Naive thymus-derived CD4-positive, alpha-beta T cell (primary cell): ENCODE results near the gene SHISA5. TPM values are rescaled to one million over a fixed set of nuclear protein-coding genes. Genes with fewer than 3 reads are reported as not detected.

Experiments
- ATAC-seq: fragments of 150-1000 bp; cut with Tn5 transposase; 2 replicates; pipeline ENCODE4 v1.10.0; 2021; ENCODE audit warnings: mild to moderate bottlenecking, moderate library complexity
- CTCF ChIA-PET: fragments of 350-600 bp; sonication (Branson Sonifier 250); formaldehyde crosslinking; loops from one replicate; lab custom pipeline; 2021; ENCODE audit warnings: antibody characterized with exemption; lab: Charles Lee
- POLR2A ChIA-PET: fragments of 350-600 bp; sonication (Branson Sonifier 250); formaldehyde crosslinking; loops from one replicate; lab custom pipeline; 2021; ENCODE audit warnings: antibody characterized with exemption, inconsistent platforms; lab: Charles Lee
- DNase-seq, 9 donors: peaks; one replicate each; pipeline versions ENCODE4 v3.0.0 to v3.0.0-alpha.2; 2020 to 2022; ENCODE audit warnings: mixed read lengths in 1 of 9
- H3K27ac ChIP-seq: one replicate; pipeline ENCODE4 v1.7.0; 2013; ENCODE audit warnings: mild to moderate bottlenecking, low read depth, low read length, moderate library complexity
- H3K27me3 ChIP-seq, 2 donors: one replicate each; pipeline ENCODE4 v1.7.0; 2013; ENCODE audit warnings: low read length in 2 of 2, mild to moderate bottlenecking in 2 of 2, moderate library complexity in 2 of 2; ENCODE audit not compliant: control insufficient read depth in 2 of 2, insufficient read depth in 2 of 2
- H3K36me3 ChIP-seq, 3 experiments: 1 replicate in 2 of 3; 2 replicates in 1 of 3; pipeline ENCODE4 v1.7.0; 2013; ENCODE audit warnings: low read length in 3 of 3, mild to moderate bottlenecking in 3 of 3, moderate library complexity in 1 of 3; ENCODE audit not compliant: insufficient read depth in 3 of 3, control insufficient read depth in 2 of 3
- H3K4me1 ChIP-seq, 2 donors: one replicate each; pipeline ENCODE4 v1.7.0; 2013; ENCODE audit warnings: low read length in 2 of 2, mild to moderate bottlenecking in 2 of 2, moderate library complexity in 1 of 2; ENCODE audit not compliant: control insufficient read depth in 2 of 2, insufficient read depth in 2 of 2
- H3K4me3 ChIP-seq: 2 replicates; pipeline ENCODE4 v1.7.0; 2013; ENCODE audit warnings: mild to moderate bottlenecking, low read length
- H3K9me3 ChIP-seq, 3 experiments: 1 replicate in 2 of 3; 2 replicates in 1 of 3; pipeline ENCODE4 v1.7.0; 2013; ENCODE audit warnings: low read length in 3 of 3; ENCODE audit not compliant: control insufficient read depth in 2 of 3
- H3K27ac Mint-ChIP-seq, 9 donors: one replicate each; pipeline ENCODE4 v1.8.0; 2020 to 2022; ENCODE audit warnings: mixed read lengths in 9 of 9, mild to moderate bottlenecking in 8 of 9, moderate library complexity in 5 of 9, inconsistent platforms in 2 of 9
- H3K27me3 Mint-ChIP-seq, 5 donors: one replicate each; pipeline ENCODE4 v1.8.0; 2021 to 2022; ENCODE audit warnings: mixed read lengths in 5 of 5, mild to moderate bottlenecking in 1 of 5
- H3K36me3 Mint-ChIP-seq, 5 donors: one replicate each; pipeline ENCODE4 v1.8.0; 2020 to 2022; ENCODE audit warnings: mixed read lengths in 5 of 5, mild to moderate bottlenecking in 3 of 5, inconsistent platforms in 1 of 5
- H3K4me1 Mint-ChIP-seq, 7 donors: one replicate each; pipeline ENCODE4 v1.8.0; 2020 to 2022; ENCODE audit warnings: mixed read lengths in 7 of 7, mild to moderate bottlenecking in 3 of 7, inconsistent platforms in 1 of 7
- H3K4me3 Mint-ChIP-seq, 10 donors: one replicate each; pipeline ENCODE4 v1.8.0; 2020 to 2022; ENCODE audit warnings: mild to moderate bottlenecking in 10 of 10, mixed read lengths in 10 of 10, moderate library complexity in 6 of 10, inconsistent platforms in 2 of 10
- H3K9me3 Mint-ChIP-seq, 11 donors: one replicate each; pipeline ENCODE4 v1.8.0; 2020 to 2022; ENCODE audit warnings: mixed read lengths in 11 of 11, mild to moderate bottlenecking in 4 of 11, inconsistent platforms in 1 of 11, moderate library complexity in 1 of 11
- intact Hi-C, 2 donors: fragments of 100-400 bp; cut with micrococcal nuclease; formaldehyde crosslinking; loops; one replicate each; pipeline ENCODE4 v1.15.1; 2023
- polyA plus RNA-seq, 2 donors: library from polyadenylated mRNA; unstranded; fragments of 300-500 nt; fragmentation: Illumina TruSeq; gene quantifications; one replicate each; pipeline ENCODE4 v1.2.3, GENCODE V29; 2021
- total RNA-seq, 6 experiments: library from RNA in 5 of 6; stranded (reverse) in 5 of 6; gene quantifications; 1 replicate in 5 of 6; 2 replicates in 1 of 6; pipeline ENCODE4 v1.2.3 and lab custom pipeline; 2021 to 2026

The SHISA5 gene
- total and polyA plus RNA-seq, 7 experiments from 2014 or later, result 147 to 383 (median 191) TPM

DNA sequence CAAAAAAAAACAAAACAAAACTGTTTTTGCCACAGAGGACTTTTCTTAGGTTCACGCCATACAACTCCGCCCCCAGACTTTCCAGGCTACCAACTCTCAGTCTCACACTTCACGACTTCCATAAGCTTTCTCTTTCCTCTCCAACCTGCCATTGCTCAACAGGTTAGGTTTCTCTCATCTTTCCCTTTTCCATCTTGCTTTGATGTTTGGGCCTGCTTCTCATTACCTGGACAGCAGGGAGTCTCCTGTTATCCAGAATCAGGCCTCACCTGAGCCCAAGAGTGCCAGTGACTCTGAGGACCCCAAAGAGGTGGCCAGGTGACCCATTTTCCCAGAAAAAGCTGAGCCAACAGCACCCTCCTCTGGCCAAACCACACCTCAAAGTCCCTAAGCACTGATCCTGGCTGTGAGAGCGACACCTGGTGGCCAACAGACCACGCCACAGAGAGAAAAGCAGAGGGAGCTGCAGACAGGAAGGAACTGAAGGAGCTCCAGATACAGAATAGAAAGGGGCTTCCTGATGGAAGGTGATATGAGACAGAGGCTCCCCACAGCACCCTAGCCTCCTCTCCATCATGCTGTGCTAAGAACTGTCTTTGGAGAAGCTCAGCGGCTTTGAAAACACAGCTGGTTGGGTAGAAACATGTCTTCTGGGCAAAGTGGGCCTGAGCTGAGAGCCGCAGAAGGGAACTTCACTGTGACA is 68.0 kb downstream of the SHISA5 start:
- POLR2A ChIA-PET, result interaction anchor here (0.6 to 3.4 kb wide), 18 partner anchors 10 to 173 kb away, joined by 3 to 19 read pairs (median 4); partner anchors contain the start of genes PFKFB4 and SHISA5

DNA sequence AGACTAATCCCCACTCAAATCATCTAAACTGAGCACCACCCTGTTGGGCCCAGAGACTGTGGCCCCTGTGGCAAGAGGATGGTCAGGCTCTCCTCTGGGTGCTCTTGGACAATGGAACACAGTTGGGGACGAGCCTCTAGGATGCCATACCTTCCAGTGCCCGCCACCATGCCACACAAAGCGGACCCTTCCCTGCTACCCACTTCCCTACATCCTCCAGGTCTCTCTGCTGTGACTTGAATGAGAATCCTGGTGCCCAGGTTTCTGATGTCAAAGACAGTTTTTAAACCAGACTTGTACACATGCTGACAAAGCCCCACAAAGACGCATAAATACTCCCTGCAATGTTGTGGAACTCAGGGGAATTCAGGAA is 68.8 kb downstream of the SHISA5 start:
- Mint-ChIP-seq H3K4me1 (peaks cover 12 to 45% (median 19%) of the 10 kb centered on the region in 7 donors), H3K9me3 (peaks cover 0 to 2% (median 0%) of the 10 kb centered on the region in 11 donors), H3K36me3 (peaks cover 0 to 14% (median 0%) of the 10 kb centered on the region in 5 donors), H3K27me3 (peaks cover 0 to 7% (median 0%) of the 10 kb centered on the region in 5 donors), H3K27ac (peak overlapping the region in 4 of 9 donors; percentile 9 to 81 (median 56)), H3K4me3 (no peak overlapping the region)
- Histone ChIP-seq H3K27ac (no peak overlapping the region), H3K4me1 (peaks cover 10 to 21% of the 10 kb centered on the region in 2 donors), H3K36me3 (peaks cover 0 to 34% (median 3%) of the 10 kb centered on the region in 3 experiments), H3K9me3 (no peaks in the 10 kb centered on the region), H3K27me3 (no peaks in the 10 kb centered on the region), H3K4me3 (no peak overlapping the region)
- intact Hi-C loops, result no loop called here
- ChIA-PET POLR2A (interaction anchor here (0.6 to 3.4 kb wide), 6 partner anchors 10 to 166 kb away, joined by 4 to 19 read pairs (median 13); no protein-coding TSS in a partner anchor), CTCF (interaction anchor here (0.7 to 7.8 kb wide), 24 partner anchors 8 to 252 kb away, joined by 3 to 115 read pairs (median 10); partner anchors contain the start of genes ATRIP, SHISA5 and ZNF589)
- ATAC-seq (no peak), DNase-seq (no peak)

More for the DNA sequence above, 68.0 kb downstream of the SHISA5 start:
- DNase-seq (peak; percentile 71 to 87 (median 82)), ATAC-seq (peak; percentile 65)
- H3K4me3 ChIP-seq, result no peak overlapping the region
- CTCF ChIA-PET, result interaction anchor here (0.5 to 7.8 kb wide), 58 partner anchors 9 to 1047 kb away, joined by 3 to 115 read pairs (median 4); partner anchors contain the start of genes ATRIP, CDC25A, PFKFB4 and SHISA5
- Mint-ChIP-seq H3K4me3 (no peak overlapping the region), H3K9me3 (peaks cover 0 to 4% (median 0%) of the 10 kb centered on the region in 11 donors), H3K27ac (no peak overlapping the region), H3K36me3 (peaks cover 0 to 13% (median 0%) of the 10 kb centered on the region in 5 donors), H3K27me3 (peaks cover 0 to 1% (median 0%) of the 10 kb centered on the region in 5 donors), H3K4me1 (peaks cover 14 to 45% (median 22%) of the 10 kb centered on the region in 7 donors)
- H3K27me3 ChIP-seq, result no peaks in the 10 kb centered on the region
- peak overlapping the region; percentile 20 for H3K27ac ChIP-seq
- no peaks in the 10 kb centered on the region for H3K9me3 ChIP-seq
- intact Hi-C loops, result loop anchor here (1.0 to 2.0 kb wide), 7 partner anchors 21 to 347 kb away; no protein-coding TSS in a partner anchor
- H3K4me1 ChIP-seq, result peaks cover 7 to 17% of the 10 kb centered on the region in 2 donors
- H3K36me3 ChIP-seq, result peaks cover 0 to 34% (median 3%) of the 10 kb centered on the region in 3 experiments

GRCh38 chr3:48434591-48435222 is 69.3 kb downstream of the SHISA5 start:
- POLR2A ChIA-PET, result interaction anchor here (1.0 to 3.4 kb wide), 5 partner anchors 11 to 84 kb away, joined by 4 to 17 read pairs (median 12); no protein-coding TSS in a partner anchor

DNA sequence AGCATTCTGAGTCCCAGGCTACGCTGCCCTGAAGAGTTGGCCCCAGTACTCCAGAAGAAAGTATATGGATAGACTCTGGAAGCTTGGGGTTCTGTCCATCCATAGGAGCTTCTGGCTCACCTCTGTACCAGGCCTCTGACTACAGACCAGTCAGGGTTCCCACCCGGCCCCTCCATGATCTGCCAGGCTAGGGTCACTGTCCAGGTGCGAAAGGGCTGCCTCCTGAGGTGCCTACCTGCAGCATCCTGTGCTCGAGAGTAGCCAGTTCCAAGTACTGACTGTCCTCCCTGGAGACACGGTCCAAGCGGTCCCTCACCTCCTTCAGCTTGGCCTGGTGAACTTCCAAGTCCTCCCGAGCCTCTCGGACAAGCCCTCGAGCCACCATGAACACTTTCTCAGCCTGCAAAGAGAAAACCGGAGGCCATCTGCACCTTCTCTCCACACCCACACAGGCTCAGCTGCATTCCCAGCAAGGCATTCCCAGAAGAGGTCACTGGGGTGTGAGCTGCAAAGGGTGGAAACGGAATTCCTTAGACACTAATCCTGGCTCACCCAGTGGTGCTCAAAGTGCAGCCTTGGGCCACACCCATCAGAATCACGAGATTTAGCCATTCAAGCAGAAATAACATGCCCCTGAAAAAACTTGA is 70.4 kb downstream of the SHISA5 start:
- Histone ChIP-seq H3K4me3 (no peak overlapping the region), H3K9me3 (no peaks in the 10 kb centered on the region), H3K4me1 (peaks cover 8 to 21% of the 10 kb centered on the region in 2 donors), H3K27me3 (no peaks in the 10 kb centered on the region), H3K27ac (no peak overlapping the region), H3K36me3 (peaks cover 0 to 34% (median 3%) of the 10 kb centered on the region in 3 experiments)
- Mint-ChIP-seq H3K27me3 (peaks cover 0 to 12% (median 0%) of the 10 kb centered on the region in 5 donors), H3K4me3 (no peak overlapping the region), H3K4me1 (peaks cover 5 to 33% (median 9%) of the 10 kb centered on the region in 7 donors), H3K9me3 (peaks cover 0 to 2% (median 0%) of the 10 kb centered on the region in 11 donors), H3K27ac (no peak overlapping the region), H3K36me3 (peaks cover 0 to 12% (median 0%) of the 10 kb centered on the region in 5 donors)
- CTCF ChIA-PET, result interaction anchor here (0.7 to 7.8 kb wide), 9 partner anchors 13 to 166 kb away, joined by 3 to 115 read pairs (median 8); partner anchors contain the start of gene ATRIP
- intact Hi-C loops, result no loop called here
- no peak for DNase-seq
- POLR2A ChIA-PET, result interaction anchor here (0.6 to 3.3 kb wide), 5 partner anchors 27 to 906 kb away, joined by 3 to 14 read pairs (median 4); no protein-coding TSS in a partner anchor
- no peak for ATAC-seq

More at GRCh38 chr3:48434591-48435222, 69.3 kb downstream of the SHISA5 start:
- peaks cover 7 to 40% (median 15%) of the 10 kb centered on the region in 7 donors for H3K4me1 Mint-ChIP-seq
- no peak overlapping the region for H3K4me3 Mint-ChIP-seq
- DNase-seq (no peak), ATAC-seq (no peak)
- H3K9me3 Mint-ChIP-seq, result peaks cover 0 to 2% (median 0%) of the 10 kb centered on the region in 11 donors
- intact Hi-C loops, result no loop called here
- H3K9me3 ChIP-seq, result no peaks in the 10 kb centered on the region
- H3K36me3 Mint-ChIP-seq, result peaks cover 0 to 12% (median 0%) of the 10 kb centered on the region in 5 donors
- H3K27me3 Mint-ChIP-seq, result peaks cover 0 to 12% (median 0%) of the 10 kb centered on the region in 5 donors
- H3K4me3 ChIP-seq, result no peak overlapping the region
- no peak overlapping the region for H3K27ac ChIP-seq
- peaks cover 0 to 34% (median 3%) of the 10 kb centered on the region in 3 experiments for H3K36me3 ChIP-seq
- peak overlapping the region in 2 of 9 donors; percentile 16 to 42 for H3K27ac Mint-ChIP-seq
- H3K4me1 ChIP-seq, result peaks cover 13 to 26% of the 10 kb centered on the region in 2 donors
- no peaks in the 10 kb centered on the region for H3K27me3 ChIP-seq
- CTCF ChIA-PET, result interaction anchor here (0.7 to 7.8 kb wide), 11 partner anchors 12 to 167 kb away, joined by 3 to 115 read pairs (median 8); partner anchors contain the start of gene ATRIP

GRCh38 chr3:48432411-48433371 is 71.3 kb downstream of the SHISA5 start:
- Mint-ChIP-seq H3K4me1 (peaks cover 2 to 25% (median 5%) of the 10 kb centered on the region in 7 donors), H3K4me3 (no peak overlapping the region), H3K36me3 (peaks cover 0 to 12% (median 0%) of the 10 kb centered on the region in 5 donors), H3K27ac (peak overlapping the region in 1 of 9 donors; percentile 25), H3K27me3 (peaks cover 0 to 21% (median 0%) of the 10 kb centered on the region in 5 donors), H3K9me3 (peaks cover 0 to 2% (median 0%) of the 10 kb centered on the region in 11 donors)
- Histone ChIP-seq H3K27ac (no peak overlapping the region), H3K4me1 (peaks cover 8 to 21% of the 10 kb centered on the region in 2 donors), H3K9me3 (no peaks in the 10 kb centered on the region), H3K27me3 (no peaks in the 10 kb centered on the region), H3K36me3 (peaks cover 0 to 34% (median 3%) of the 10 kb centered on the region in 3 experiments), H3K4me3 (no peak overlapping the region)
- ChIA-PET CTCF (interaction anchor here (0.7 to 7.8 kb wide), 6 partner anchors 14 to 161 kb away, joined by 3 to 115 read pairs (median 6); partner anchors contain the start of gene ATRIP), POLR2A (interaction anchor here (0.6 to 1.9 kb wide), 3 partner anchors 26 to 113 kb away, joined by 3 to 5 read pairs (median 3); no protein-coding TSS in a partner anchor)
- intact Hi-C loops, result loop anchor here in 1 of 2 donors (1.0 kb wide), 1 partner anchor 31 kb away; no protein-coding TSS in a partner anchor
- ATAC-seq (no peak), DNase-seq (no peak)
